ENCODE data around the gene HLA-DMB.

The HLA-DMB gene

GRCh38 chr6:32889533-32889932 is 51.3 kb downstream of the HLA-DMB start:
- Histone ChIP-seq H3K27ac (replicated peaks) (no peak overlapping the region), H3K4me3 (replicated peaks; ENCODE audit: insufficient read depth, low read length) (no peak overlapping the region), H3K27me3 (ENCODE audit: insufficient read depth, poor library complexity, severe bottlenecking) (no peaks in the 10 kb centered on the region)
- no peak for TF ChIP-seq SPI1 (IDR thresholded peaks at IDR 0.05; ENCODE audit: borderline replicate concordance, low read depth)
- TF ChIP-seq CTCF (IDR thresholded peaks at IDR 0.05; ENCODE audit: insufficient read depth, low read length): no peak
- TF ChIP-seq REST (IDR thresholded peaks at IDR 0.05; ENCODE audit: insufficient replicate concordance, low read depth): no peak
- TF ChIP-seq POLR2AphosphoS5 (IDR thresholded peaks at IDR 0.05; ENCODE audit: low read depth): no peak
- no peak for TF ChIP-seq GABPA (IDR thresholded peaks at IDR 0.05; ENCODE audit: low read depth)
- no peak for DNase-seq (ENCODE audit: low read depth in 1 of 2, low spot score in 1 of 2)

- TF ChIP-seq POLR2AphosphoS5 (IDR thresholded peaks at IDR 0.05; ENCODE audit: low read depth): no peak
- TF ChIP-seq CTCF (IDR thresholded peaks at IDR 0.05; ENCODE audit: insufficient read depth, low read length): no peak
- TF ChIP-seq SPI1 (IDR thresholded peaks at IDR 0.05; ENCODE audit: borderline replicate concordance, low read depth): no peak
- no peak for TF ChIP-seq REST (IDR thresholded peaks at IDR 0.05; ENCODE audit: insufficient replicate concordance, low read depth)
- TF ChIP-seq GABPA (IDR thresholded peaks at IDR 0.05; ENCODE audit: low read depth): no peak
- no peak for DNase-seq (ENCODE audit: low read depth in 1 of 2, low spot score in 1 of 2)
- Histone ChIP-seq H3K27ac (replicated peaks) (no peak overlapping the region), H3K4me3 (replicated peaks; ENCODE audit: insufficient read depth, low read length) (no peak overlapping the region), H3K27me3 (ENCODE audit: insufficient read depth, poor library complexity, severe bottlenecking) (no peaks in the 10 kb centered on the region)
Observed at GRCh38 chr6:32888576-32888975, 52.3 kb downstream of the HLA-DMB start.

- Histone ChIP-seq H3K4me3 (replicated peaks; ENCODE audit: insufficient read depth, low read length) (no peak overlapping the region), H3K27me3 (ENCODE audit: insufficient read depth, poor library complexity, severe bottlenecking) (no peaks in the 10 kb centered on the region), H3K27ac (replicated peaks) (no peak overlapping the region)
- DNase-seq (ENCODE audit: low read depth in 1 of 2, low spot score in 1 of 2): no peak
- TF ChIP-seq CTCF (IDR thresholded peaks at IDR 0.05; ENCODE audit: insufficient read depth, low read length): no peak
- no peak for TF ChIP-seq SPI1 (IDR thresholded peaks at IDR 0.05; ENCODE audit: borderline replicate concordance, low read depth)
- no peak for TF ChIP-seq GABPA (IDR thresholded peaks at IDR 0.05; ENCODE audit: low read depth)
Observed at GRCh38 chr6:32887616-32888015, 53.2 kb downstream of the HLA-DMB start.

GRCh38 chr6:32886681-32887383 is 54.0 kb downstream of the HLA-DMB start:
- Histone ChIP-seq H3K27me3 (ENCODE audit: insufficient read depth, poor library complexity, severe bottlenecking) (no peaks in the 10 kb centered on the region), H3K27ac (replicated peaks) (no peak overlapping the region), H3K4me3 (replicated peaks; ENCODE audit: insufficient read depth, low read length) (no peak overlapping the region)
- DNase-seq (ENCODE audit: low read depth in 1 of 2, low spot score in 1 of 2): no peak
- TF ChIP-seq POLR2AphosphoS5 (IDR thresholded peaks at IDR 0.05; ENCODE audit: low read depth) (no peak), REST (IDR thresholded peaks at IDR 0.05; ENCODE audit: insufficient replicate concordance, low read depth) (no peak), SPI1 (IDR thresholded peaks at IDR 0.05; ENCODE audit: borderline replicate concordance, low read depth) (no peak), GABPA (IDR thresholded peaks at IDR 0.05; ENCODE audit: low read depth) (no peak), CTCF (IDR thresholded peaks at IDR 0.05; ENCODE audit: insufficient read depth, low read length) (no peak)
